Fibroblast of pulmonary artery (primary cell): Measurements from ENCODE around the gene GPR3.
A peak's percentile ranks its signal among the peaks of the same experiment; 100 is the strongest.

Experiments used
- DNase-seq: peaks from one replicate; pipeline ENCODE4 v3.0.0-alpha.2; 2010; ENCODE audit warnings: low read depth
- H3K4me3 ChIP-seq: replicated peaks from 2 replicates; pipeline ENCODE4 v1.5.1; 2011; ENCODE audit warnings: low read depth, mild to moderate bottlenecking, control low read depth, low read length, moderate library complexity
- CTCF ChIP-seq: IDR thresholded peaks from 2 replicates; pipeline ENCODE4 v1.5.1; 2011; ENCODE audit warnings: mild to moderate bottlenecking, control low read depth, low read length, inconsistent platforms; ENCODE audit errors: missing control alignments

The GPR3 gene

GRCh38 chr1:27372808-27373690 lies 19.4 kb upstream of the GPR3 start:
- no peak overlapping the region for H3K4me3 ChIP-seq
- peak; percentile 42 for TF ChIP-seq CTCF
- no peak for DNase-seq

- TF ChIP-seq CTCF: no peak
- DNase-seq: no peak
- no peak within 1 kb of the TSS for H3K4me3 ChIP-seq
Measured at GRCh38 chr1:27374362-27375086, 17.9 kb upstream of the GPR3 start, which contains the start of gene FCN3. FCN3 (minus strand) TSS chr1:27374824; CDS start chr1:27374818, 6 bp downstream.

- TF ChIP-seq CTCF: no peak
- DNase-seq: no peak
- H3K4me3 ChIP-seq: no peak overlapping the region
Measured at GRCh38 chr1:27377760-27378495, 14.5 kb upstream of the GPR3 start.

GRCh38 chr1:27379564-27380122 lies 12.8 kb upstream of the GPR3 start:
- no peak overlapping the region for H3K4me3 ChIP-seq
- no peak for TF ChIP-seq CTCF

GRCh38 chr1:27380224-27380623 lies 12.2 kb upstream of the GPR3 start:
- no peak for DNase-seq
- no peak overlapping the region for H3K4me3 ChIP-seq
- TF ChIP-seq CTCF: no peak

More at GRCh38 chr1:27379564-27380122, 12.8 kb upstream of the GPR3 start:
- no peak for DNase-seq
